DMS153 treated with DMSO at 0.1 percent for 48 hours (cell line): Measurements from ENCODE around the gene KCNF1.
"Not testable (repeated sequence)": the region's sequence is repeated elsewhere in the genome, so short reads cannot be mapped to it uniquely, and the experiment has no call there.

Source experiments
- DNase-seq: peaks from one replicate; lab custom pipeline; 2025; ENCODE audit not compliant: unreplicated experiment; lab: John Stamatoyannopoulos, UW

The KCNF1 gene

GRCh38 chr2:10940596-10940995, 28.9 kb downstream of the KCNF1 start:
- DNase-seq = no peak

- DNase-seq = no peak
Observed at GRCh38 chr2:10941383-10941782, 29.6 kb downstream of the KCNF1 start.

- DNase-seq = no peak
Observed at GRCh38 chr2:10944799-10945198, 33.1 kb downstream of the KCNF1 start.

- no peak for DNase-seq
Observed at GRCh38 chr2:10946394-10946793, 34.7 kb downstream of the KCNF1 start.

- DNase-seq = no peak
Observed at GRCh38 chr2:10947005-10947440, 35.3 kb downstream of the KCNF1 start.

- DNase-seq = no peak
Observed at GRCh38 chr2:10947446-10948187, 35.9 kb downstream of the KCNF1 start.

GRCh38 chr2:10948188-10948564, 36.4 kb downstream of the KCNF1 start:
- DNase-seq = no peak

GRCh38 chr2:10948606-10949230, 37.0 kb downstream of the KCNF1 start:
- no peak for DNase-seq

- DNase-seq = no peak
Observed at GRCh38 chr2:10949835-10950234, 38.1 kb downstream of the KCNF1 start.

GRCh38 chr2:10951558-10952414, 40.1 kb downstream of the KCNF1 start:
- DNase-seq = no peak

GRCh38 chr2:10954416-10954815, 42.7 kb downstream of the KCNF1 start:
- no peak for DNase-seq

- DNase-seq = no peak
Observed at GRCh38 chr2:10954856-10955818, 43.4 kb downstream of the KCNF1 start.

- no peak for DNase-seq
Observed at GRCh38 chr2:10956006-10956790, 44.5 kb downstream of the KCNF1 start.

- DNase-seq = no peak
Observed at GRCh38 chr2:10957391-10957790, 45.7 kb downstream of the KCNF1 start.

- not testable (repeated sequence) for DNase-seq
Observed at GRCh38 chr2:10958452-10958851, 46.7 kb downstream of the KCNF1 start.

- DNase-seq = no peak
Observed at GRCh38 chr2:10960606-10961489, 49.1 kb downstream of the KCNF1 start.

- no peak for DNase-seq
Observed at GRCh38 chr2:10961490-10961875, 49.7 kb downstream of the KCNF1 start.

- no peak for DNase-seq
Observed at GRCh38 chr2:10962004-10962403, 50.3 kb downstream of the KCNF1 start.

GRCh38 chr2:10963155-10963554, 51.4 kb downstream of the KCNF1 start:
- DNase-seq = no peak
